ENCODE measurements around the gene ADGRL2.
"Not testable (repeated sequence)": the region's sequence is repeated elsewhere in the genome, so short reads cannot be mapped to it uniquely, and the experiment has no call there.

Gene ADGRL2

GRCh38 chr1:81850031-81850430, 49.3 kb downstream of the ADGRL2 start:
- no peak for DNase-seq

GRCh38 chr1:81850495-81850894, 49.8 kb downstream of the ADGRL2 start:
- no peak for DNase-seq

DNA sequence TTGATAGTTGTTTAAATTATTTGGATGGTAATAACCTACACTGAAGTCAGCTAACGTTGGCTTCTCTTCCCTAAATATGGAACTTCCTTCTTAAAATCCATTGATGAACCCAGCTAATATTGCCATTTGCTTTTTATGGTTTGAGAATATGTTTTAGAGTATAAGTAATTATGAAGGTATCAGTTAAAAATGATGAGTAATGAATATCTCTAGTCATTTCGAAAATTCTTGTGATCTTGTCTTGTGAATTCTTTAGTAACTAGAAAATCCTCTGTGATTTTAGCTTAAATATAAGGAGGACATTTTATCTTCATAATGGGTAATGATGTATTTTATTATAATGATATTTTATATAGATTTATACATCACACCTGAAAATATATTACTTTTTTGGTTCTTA, 50.5 kb downstream of the ADGRL2 start:
- no peak for DNase-seq

GRCh38 chr1:81852961-81853360, 52.2 kb downstream of the ADGRL2 start:
- no peak for DNase-seq

DNA sequence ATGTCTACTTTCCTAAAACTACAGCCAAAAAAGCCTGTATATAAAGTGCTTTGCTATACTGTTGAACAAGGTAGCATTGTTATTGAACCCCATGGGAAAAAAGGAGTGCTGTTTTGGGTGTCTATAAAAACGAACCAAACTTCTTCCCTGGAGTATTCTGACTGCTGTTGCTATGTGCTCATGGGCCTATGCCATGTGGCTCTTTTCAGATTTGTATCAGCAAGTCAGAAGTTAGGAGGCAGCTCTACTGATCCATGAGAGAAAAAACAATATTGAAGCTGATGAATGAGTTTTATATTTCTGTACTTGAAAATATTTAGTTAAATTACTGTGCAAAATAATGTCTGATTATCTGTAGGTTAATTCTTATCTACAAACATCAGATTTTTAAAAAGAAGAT, 66.5 kb downstream of the ADGRL2 start:
- no peak for DNase-seq

DNA sequence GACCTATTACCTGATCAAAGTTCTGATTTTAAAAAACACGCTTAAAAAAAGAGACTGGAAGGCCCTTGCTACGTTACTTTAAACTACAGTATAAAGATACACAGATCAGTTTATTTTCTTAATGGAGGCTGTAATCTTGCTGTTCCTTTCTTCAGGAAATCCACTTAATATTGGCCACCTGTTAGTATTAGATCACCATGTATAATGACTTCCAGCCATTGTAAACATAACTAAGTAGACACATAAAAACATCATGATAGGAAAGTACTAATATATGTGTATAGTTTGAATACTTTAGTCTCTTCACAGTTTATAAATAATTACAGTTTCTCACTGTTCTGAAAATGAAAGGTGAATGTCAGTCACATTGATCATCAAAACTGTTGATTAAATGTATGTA, 68.6 kb downstream of the ADGRL2 start:
- no peak for DNase-seq

DNA sequence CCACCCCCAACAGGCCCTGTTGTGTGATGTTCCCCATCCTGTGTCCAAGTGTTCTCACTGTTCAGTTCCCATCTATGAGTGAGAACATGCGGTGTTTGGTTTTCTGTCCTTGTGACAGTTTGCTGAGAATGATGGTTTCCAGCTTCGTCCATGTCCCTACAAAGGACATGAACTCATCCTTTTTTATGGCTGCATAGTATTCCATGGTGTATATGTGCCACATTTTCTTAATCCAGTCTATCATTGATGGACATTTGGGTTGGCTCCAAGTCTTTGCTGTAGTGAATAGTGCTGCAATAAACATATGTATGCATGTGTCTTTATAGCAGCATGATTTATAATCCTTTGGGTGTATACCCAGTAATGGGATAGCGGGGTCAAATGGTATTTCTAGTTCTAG, 70.4 kb downstream of the ADGRL2 start:
- DNase-seq = not testable (repeated sequence)

DNA sequence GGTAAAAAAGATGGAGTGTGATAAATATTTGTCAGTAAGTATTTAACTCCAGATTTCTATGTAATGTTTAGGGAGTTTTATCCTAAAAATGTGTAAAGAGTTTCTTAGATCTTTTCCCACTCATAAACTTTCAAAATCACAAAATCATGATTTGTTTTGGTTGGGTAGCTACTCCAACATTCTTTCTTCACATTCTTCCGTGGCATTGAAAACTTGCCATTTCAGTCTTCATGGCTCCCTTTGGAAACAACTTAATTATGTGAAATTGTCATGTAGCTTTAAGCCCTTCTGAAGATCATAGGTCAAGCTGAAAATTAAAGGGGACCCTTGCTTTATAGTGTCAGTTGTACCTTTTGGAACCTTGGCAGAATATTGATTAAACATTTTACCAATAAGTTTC, 73.2 kb downstream of the ADGRL2 start:
- DNase-seq = no peak

GRCh38 chr1:81874461-81874860, 73.7 kb downstream of the ADGRL2 start:
- no peak for DNase-seq

DNA sequence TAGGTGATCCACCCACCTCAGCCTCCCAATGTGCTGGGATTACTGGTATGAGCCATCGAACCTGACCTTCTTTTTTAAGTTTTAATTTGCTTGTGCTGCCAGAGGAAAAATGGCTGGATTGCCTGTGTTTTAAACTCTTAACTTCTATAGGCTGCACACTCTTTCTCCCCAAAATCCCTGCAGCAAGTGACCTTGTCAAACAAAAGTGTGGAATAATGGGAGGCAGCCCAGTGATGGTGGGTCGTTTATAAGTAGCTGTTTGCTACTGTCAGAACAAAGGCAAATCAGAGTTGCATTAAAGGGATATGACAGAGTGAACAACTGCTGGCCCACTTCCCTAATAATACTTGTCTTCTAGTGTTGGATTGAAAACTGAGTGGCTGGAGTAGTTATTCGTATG, 74.2 kb downstream of the ADGRL2 start:
- no peak for DNase-seq

- DNase-seq = no peak
Measured at GRCh38 chr1:81876901-81877733, 76.4 kb downstream of the ADGRL2 start.

DNA sequence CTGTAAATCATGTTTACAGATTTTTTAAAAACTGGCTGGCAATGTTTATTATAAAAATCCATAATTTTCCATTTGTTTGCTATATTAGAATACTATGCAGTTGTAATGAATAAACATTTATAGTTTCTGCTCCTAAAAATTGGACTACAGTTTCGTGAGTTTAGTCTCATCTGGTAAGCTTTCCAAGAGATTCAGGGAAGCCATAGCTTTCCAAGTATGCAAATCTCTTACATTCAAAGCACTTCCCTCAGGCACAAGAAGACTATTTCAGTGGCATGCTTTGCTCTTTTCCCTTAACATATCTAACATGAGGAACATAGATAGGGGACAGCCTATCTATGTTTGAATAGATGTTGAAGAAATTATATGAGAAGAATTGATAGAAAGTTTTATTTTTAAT, 77.2 kb downstream of the ADGRL2 start:
- no peak for DNase-seq

- no peak for DNase-seq
Measured at GRCh38 chr1:81878538-81878937, 77.8 kb downstream of the ADGRL2 start.

GRCh38 chr1:81880781-81881180, 80.0 kb downstream of the ADGRL2 start:
- no peak for DNase-seq

DNA sequence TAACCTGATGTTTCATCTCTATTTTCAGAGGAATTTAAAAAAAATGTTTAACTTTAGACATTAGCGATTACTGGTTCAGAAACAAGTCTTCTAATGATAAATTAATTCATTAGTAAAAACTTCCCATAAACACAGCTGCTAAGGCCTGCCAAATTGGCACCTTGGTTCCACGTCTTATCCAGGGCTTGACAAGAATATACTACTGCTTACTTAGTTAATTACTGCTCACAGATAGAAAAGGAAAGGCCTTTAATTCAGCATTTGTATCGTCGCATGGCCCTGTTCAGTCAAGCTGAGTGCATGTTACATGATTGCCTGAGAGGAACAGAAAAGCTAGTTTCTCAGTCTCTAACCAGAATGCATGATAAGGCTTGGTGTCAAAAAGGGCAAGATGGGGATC, 84.6 kb downstream of the ADGRL2 start:
- DNase-seq = no peak

- DNase-seq = not testable (repeated sequence)
Measured at GRCh38 chr1:81886292-81886691, 85.6 kb downstream of the ADGRL2 start.

DNA sequence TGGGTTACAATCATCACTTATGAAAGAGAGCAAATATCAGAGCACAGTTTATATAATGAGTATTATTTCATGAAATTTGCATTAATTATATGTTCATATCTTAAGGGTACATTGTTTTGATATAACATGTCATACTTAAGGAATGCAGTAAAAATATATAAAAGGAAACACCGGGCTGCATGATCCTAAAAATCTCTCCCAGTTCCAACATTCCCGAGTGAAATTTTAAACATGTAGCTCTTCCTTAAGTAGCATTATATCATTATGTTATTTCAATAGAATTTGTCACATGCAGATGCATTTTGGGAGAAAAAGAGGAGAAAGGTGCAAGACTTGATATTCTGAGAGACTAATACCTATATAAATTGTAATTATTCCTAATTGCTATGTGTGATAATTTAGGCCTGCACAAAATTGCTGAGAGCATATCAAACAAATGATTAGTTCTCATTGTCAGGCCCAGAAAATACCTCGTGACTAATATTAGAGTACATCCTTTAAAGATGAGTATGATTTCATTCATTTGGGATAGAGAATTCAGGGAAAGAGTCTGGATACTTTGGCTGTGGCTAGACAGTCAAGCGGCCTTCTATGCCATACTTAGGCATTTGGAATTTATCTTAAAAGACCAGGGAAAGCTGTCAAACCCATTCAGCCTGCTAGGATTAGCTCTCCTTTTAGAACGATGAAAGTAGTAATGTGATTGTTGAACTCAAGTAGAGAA, 86.8 kb downstream of the ADGRL2 start:
- no peak for DNase-seq

DNA sequence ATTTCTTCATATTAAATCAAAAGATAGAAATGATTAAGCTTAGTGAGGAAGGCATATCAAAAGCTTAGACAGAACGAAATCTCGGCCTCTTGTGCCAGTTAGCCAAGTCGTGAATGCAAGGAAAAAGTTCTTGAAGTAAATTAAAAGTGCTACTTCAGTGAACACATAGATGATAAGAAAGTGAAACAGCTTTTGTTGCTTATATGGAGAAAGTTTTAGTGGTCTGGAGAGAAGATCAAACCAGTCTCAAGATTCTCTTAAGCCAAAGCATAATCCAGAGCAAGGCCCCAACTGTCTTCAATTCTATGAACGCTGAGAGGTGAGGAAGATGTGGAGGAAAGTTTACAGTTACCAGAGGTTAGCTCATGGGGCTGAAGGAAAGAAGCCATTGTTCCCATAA, 88.4 kb downstream of the ADGRL2 start:
- DNase-seq = no peak

- DNase-seq = no peak
Measured at GRCh38 chr1:81894867-81895266, 94.1 kb downstream of the ADGRL2 start.

- no peak for DNase-seq
Measured at GRCh38 chr1:81899214-81899821, 98.6 kb downstream of the ADGRL2 start.

- no peak for DNase-seq
Measured at GRCh38 chr1:81907575-81907974, 106.8 kb downstream of the ADGRL2 start.

GRCh38 chr1:81912383-81912782, 111.6 kb downstream of the ADGRL2 start:
- DNase-seq = no peak

DNA sequence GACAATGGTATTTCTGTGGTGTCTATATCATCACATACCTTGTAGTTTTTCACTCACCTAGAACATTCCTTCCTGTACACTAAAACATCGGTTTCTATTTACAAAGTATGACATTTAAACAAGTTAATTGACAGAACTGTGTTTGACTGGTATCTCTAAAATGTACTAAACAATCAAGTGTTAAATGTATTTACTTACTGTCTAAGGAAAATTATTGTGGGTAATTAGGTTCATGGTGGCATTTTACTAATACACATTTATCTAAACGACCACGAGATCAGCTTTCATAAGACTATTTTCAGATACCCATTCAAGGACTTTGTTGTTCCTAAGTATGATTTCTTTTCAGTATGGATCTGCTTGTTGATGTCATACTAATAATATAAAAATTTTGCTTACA, 115.2 kb downstream of the ADGRL2 start:
- DNase-seq = no peak

DNA sequence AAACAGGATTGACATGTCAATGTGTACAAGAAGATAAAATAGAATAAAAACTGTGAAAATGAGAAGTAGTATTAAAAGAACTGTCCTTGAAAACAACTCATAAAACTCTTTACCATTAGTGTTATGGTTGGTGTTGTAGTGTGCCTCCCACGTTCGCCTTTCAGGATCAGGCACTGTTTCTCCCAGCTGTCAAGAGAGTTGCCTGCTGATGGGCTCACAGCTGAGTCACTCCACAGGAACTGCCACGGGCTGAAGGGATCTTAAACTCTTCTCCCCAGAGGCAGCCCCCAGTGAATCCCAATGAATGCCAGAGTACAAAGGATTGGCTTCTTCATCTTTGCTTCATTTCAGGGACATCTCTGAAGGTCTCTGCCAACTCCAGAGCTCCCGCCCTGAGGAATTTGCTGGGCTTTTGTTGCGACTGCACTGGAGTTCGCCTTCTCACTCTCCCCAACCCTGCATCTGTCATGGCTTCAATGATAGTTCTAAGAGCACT, 119.6 kb downstream of the ADGRL2 start:
- DNase-seq = no peak

Measured in hematopoietic multipotent progenitor cell treated with erythropoietin and hydrocortisone succinate and interleukin-3 and kit ligand, for 4 days (in vitro differentiated cells).